Measurements from ENCODE around the gene BRSK1. TPM values are rescaled to one million over a fixed set of nuclear protein-coding genes. Genes with fewer than 3 reads are reported as not detected.

Gene BRSK1
- total and polyA plus RNA-seq, 3 donors from 2014 or later = 12.8 to 20.7 (median 14.9) TPM

DNA sequence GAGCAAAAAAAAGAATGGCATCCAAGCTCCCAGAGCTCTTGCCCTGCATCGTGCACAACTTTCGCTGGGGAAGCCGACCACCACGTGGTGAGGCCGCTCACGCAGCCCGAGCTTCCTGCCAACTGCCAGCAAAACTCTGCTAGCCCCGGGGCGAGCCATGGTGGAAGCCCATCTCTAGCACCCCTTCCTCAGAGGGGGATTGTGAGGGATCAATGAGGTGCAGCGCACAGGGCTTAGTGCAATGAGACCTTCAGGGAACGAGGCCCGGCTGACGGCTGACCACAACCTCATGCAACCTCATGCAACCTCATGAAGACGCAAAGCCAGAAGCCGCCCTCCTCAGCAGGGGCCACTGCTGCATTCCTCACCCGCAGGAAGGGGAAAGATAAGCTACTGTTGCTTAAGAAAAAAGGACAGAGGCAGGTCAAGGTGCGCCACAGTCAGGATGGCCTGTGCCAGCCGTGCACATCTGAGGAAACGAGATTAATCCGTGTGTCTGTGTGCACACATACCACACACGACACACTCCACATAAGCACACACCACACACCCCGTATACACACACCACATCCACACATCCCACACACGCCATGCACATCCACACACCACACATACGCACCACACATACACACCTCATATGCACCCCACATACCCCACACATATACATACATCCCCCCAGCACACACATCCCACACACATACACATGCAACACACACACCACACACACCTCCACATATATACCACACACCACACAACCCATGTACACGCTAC is 13.4 kb upstream of the BRSK1 start:
- no peak overlapping the region for H3K4me3 ChIP-seq
- intact Hi-C loops (cut with DNase I; ENCODE audit: low total_unique reads) = no loop called here
- no peaks in the 10 kb centered on the region for H3K27me3 ChIP-seq
- DNase-seq = no peak
- H3K4me1 ChIP-seq = no peaks in the 10 kb centered on the region
- no peak overlapping the region for H3K27ac ChIP-seq
- H3K36me3 ChIP-seq (ENCODE audit: low read depth, missing control alignments) = no peaks in the 10 kb centered on the region
- H3K9me3 ChIP-seq = no peaks in the 10 kb centered on the region
- 91 to 92% methylated on average over 20 to 25 of the region's 25 CpGs for WGBS, 2 donors
- TF ChIP-seq POLR2A (IDR thresholded peaks at IDR 0.05) = no peak
- TF ChIP-seq, protein P1, sequence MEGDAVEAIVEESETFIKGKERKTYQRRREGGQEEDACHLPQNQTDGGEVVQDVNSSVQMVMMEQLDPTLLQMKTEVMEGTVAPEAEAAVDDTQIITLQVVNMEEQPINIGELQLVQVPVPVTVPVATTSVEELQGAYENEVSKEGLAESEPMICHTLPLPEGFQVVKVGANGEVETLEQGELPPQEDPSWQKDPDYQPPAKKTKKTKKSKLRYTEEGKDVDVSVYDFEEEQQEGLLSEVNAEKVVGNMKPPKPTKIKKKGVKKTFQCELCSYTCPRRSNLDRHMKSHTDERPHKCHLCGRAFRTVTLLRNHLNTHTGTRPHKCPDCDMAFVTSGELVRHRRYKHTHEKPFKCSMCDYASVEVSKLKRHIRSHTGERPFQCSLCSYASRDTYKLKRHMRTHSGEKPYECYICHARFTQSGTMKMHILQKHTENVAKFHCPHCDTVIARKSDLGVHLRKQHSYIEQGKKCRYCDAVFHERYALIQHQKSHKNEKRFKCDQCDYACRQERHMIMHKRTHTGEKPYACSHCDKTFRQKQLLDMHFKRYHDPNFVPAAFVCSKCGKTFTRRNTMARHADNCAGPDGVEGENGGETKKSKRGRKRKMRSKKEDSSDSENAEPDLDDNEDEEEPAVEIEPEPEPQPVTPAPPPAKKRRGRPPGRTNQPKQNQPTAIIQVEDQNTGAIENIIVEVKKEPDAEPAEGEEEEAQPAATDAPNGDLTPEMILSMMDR (IDR thresholded peaks at IDR 0.05) = no peak

DNA sequence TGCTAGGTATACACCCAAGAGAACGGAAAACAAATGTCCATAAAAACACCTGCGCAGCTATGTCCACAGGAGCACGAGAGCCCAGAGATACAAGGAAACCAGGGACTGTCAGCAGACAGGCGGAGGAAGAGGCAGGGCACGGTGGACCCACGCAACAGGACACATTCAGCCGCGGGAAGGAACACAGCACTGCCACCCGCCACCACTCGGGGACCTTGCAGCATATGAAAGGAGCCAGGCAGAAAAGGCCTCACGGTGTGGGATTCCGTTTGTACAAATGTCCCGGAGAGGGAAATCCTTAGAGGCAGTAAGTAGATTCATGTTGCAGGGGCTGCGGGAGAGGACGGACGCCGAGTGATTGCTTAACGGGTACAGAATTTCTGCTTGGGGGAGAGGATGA is 11.7 kb upstream of the BRSK1 start:
- TF ChIP-seq, protein P1 (IDR thresholded peaks at IDR 0.05) = no peak
- TF ChIP-seq POLR2A (IDR thresholded peaks at IDR 0.05) = no peak
- Histone ChIP-seq H3K36me3 (ENCODE audit: low read depth, missing control alignments) (no peaks in the 10 kb centered on the region), H3K4me1 (no peaks in the 10 kb centered on the region), H3K27me3 (no peaks in the 10 kb centered on the region), H3K4me3 (no peak overlapping the region), H3K27ac (no peak overlapping the region), H3K9me3 (no peaks in the 10 kb centered on the region)
- no peak for DNase-seq
- intact Hi-C loops (cut with DNase I; ENCODE audit: low total_unique reads) = no loop called here
- 91 to 94% methylated on average over 18 of the region's 18 CpGs for WGBS, 2 donors

DNA sequence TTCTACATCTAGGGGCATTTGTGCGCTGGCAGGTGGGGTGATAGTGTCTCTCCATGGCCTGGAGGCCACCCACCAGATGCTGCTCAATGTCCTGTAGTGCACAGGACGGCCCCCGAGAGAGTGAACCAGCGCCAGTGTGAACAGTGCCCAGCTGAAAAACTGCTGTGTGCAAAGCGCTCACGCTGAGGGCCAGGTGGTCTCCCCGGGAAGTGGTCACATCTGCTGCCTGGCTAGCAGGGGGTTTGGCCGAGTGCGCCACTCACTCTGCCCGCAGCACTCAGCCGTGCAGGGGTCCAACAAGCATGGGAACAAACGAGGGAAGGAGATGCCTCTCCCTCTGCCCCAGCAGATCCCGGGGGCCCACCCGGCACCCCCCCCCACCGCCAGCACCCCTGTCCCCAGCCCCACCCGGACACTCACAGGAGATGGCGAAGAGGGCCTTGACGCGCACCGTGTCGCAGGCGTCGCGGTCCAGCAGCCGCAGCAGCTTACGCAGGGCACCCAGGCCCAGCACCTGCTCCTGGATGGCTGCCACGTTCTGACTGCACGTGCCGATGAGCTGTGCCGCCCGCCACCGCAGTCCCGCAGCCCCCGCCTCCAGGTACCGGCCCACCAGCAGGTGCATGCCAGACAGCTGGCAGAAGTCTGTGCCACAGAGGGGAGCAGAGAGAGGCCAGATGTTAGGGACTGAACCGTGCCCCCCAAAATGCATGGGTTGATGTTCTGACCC is 9.7 kb upstream of the BRSK1 start:
- 94% methylated on average over 11 to 26 of the region's 36 CpGs for WGBS, 2 donors
- H3K36me3 ChIP-seq (ENCODE audit: low read depth, missing control alignments) = no peaks in the 10 kb centered on the region
- no peaks in the 10 kb centered on the region for H3K27me3 ChIP-seq
- H3K27ac ChIP-seq = no peak overlapping the region
- peaks cover 3% of the 10 kb centered on the region for H3K4me1 ChIP-seq
- intact Hi-C loops (cut with DNase I; ENCODE audit: low total_unique reads) = no loop called here
- no peak overlapping the region for H3K4me3 ChIP-seq
- no peaks in the 10 kb centered on the region for H3K9me3 ChIP-seq
- no peak for DNase-seq
- TF ChIP-seq, protein P1 (IDR thresholded peaks at IDR 0.05) = no peak
- no peak for TF ChIP-seq POLR2A (IDR thresholded peaks at IDR 0.05)

DNA sequence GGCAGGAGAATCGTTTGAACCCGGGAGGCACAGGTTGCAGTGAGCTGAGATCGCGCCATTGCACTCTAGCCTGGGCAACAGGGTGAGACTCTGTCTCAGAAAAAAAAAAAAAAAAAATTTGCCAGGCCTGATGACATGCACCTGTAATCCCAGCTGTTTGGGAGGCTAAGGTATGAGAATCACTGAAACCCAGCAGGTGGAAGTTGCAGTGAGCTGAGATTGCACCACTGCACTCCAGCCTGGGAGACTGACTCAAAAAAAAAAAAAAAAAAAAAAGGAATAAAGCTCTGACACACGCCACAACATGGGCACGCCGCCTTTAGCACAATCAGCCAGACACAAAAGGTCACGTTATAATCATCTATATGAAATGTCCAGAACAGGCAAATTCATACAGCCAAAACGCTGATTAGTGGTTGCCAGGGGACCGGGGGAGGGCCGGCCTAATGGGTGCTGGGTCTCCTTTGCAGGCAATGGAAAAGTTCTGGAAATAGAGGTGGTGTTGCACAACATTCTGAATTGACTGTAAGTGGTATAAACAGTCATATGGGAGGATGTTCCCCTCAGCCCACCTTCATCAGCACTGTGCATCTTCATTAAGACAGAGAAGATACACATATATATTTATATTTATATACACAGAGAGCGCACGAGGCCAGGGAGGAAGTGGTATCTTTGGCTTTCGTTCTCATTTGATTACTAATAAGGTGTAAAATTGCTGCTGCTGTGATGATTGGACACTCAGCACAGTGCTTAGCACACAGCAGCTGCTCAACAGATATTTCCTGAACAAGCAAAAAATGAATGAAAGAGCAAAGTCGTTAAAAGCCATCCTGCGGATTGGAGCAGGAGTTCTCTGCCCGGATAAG is 7.7 kb upstream of the BRSK1 start:
- intact Hi-C loops (cut with DNase I; ENCODE audit: low total_unique reads) = no loop called here
- TF ChIP-seq POLR2A (IDR thresholded peaks at IDR 0.05) = no peak
- TF ChIP-seq, protein P1 (IDR thresholded peaks at IDR 0.05) = no peak
- Histone ChIP-seq H3K27ac (no peak overlapping the region), H3K4me1 (peaks cover 8% of the 10 kb centered on the region), H3K4me3 (no peak overlapping the region), H3K9me3 (no peaks in the 10 kb centered on the region), H3K36me3 (ENCODE audit: low read depth, missing control alignments) (no peaks in the 10 kb centered on the region), H3K27me3 (no peaks in the 10 kb centered on the region)
- no peak for DNase-seq
- 80 to 82% methylated on average over 17 of the region's 17 CpGs for WGBS, 2 donors

Data from testis (tissue), 3 donors.